Measurements from ENCODE around the gene SPAG8.

Gene SPAG8

GRCh38 chr9:35797311-35798109, 14.6 kb downstream of the SPAG8 start:
- Histone ChIP-seq H3K9ac (ENCODE audit: low read length) (no peak overlapping the region), H3K9me3 (ENCODE audit: control insufficient read depth, low read length) (no peaks in the 10 kb centered on the region), H3K4me3 (ENCODE audit: low read length) (no peak overlapping the region), H3K27me3 (ENCODE audit: control insufficient read depth, insufficient read depth, low read length) (no peaks in the 10 kb centered on the region), H3K36me3 (ENCODE audit: control insufficient read depth, insufficient read depth, low read length) (no peaks in the 10 kb centered on the region), H3K4me1 (ENCODE audit: control insufficient read depth, insufficient read depth, low read length) (no peaks in the 10 kb centered on the region)

- H3K9me3 ChIP-seq (ENCODE audit: control insufficient read depth, low read length): no peaks in the 10 kb centered on the region
- no peak overlapping the region for H3K4me3 ChIP-seq (ENCODE audit: low read length)
- H3K9ac ChIP-seq (ENCODE audit: low read length): no peak overlapping the region
- no peaks in the 10 kb centered on the region for H3K27me3 ChIP-seq (ENCODE audit: control insufficient read depth, insufficient read depth, low read length)
- peaks cover under 1% of the 10 kb centered on the region for H3K4me1 ChIP-seq (ENCODE audit: control insufficient read depth, insufficient read depth, low read length)
- no peaks in the 10 kb centered on the region for H3K36me3 ChIP-seq (ENCODE audit: control insufficient read depth, insufficient read depth, low read length)
Observed at GRCh38 chr9:35795695-35796094, 16.4 kb downstream of the SPAG8 start.

DNA sequence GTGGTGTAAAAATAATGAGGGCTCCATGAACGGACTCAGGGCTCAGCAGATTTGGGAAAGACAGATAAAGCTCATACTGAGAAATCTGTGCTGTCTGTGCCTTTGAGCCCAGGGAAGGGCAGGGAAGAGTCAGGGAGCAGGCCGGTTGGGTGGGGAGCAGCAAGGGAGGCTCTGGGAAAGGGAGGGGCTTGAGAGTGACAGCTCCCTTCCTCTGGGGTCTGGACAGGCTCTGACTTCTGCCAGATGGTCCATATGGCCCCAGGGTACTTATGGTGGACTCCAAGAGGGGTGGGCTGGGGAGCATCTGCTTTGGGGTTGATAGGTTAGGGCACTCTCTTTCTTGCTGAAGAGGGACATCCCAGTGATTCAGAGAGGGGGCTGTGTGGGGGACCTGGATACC, 18.6 kb downstream of the SPAG8 start:
- H3K9me3 ChIP-seq (ENCODE audit: control insufficient read depth, low read length): no peaks in the 10 kb centered on the region
- H3K9ac ChIP-seq (ENCODE audit: low read length): no peak overlapping the region
- no peaks in the 10 kb centered on the region for H3K27me3 ChIP-seq (ENCODE audit: control insufficient read depth, insufficient read depth, low read length)
- no peak overlapping the region for H3K4me3 ChIP-seq (ENCODE audit: low read length)
- peaks cover 5% of the 10 kb centered on the region for H3K4me1 ChIP-seq (ENCODE audit: control insufficient read depth, insufficient read depth, low read length)
- no peaks in the 10 kb centered on the region for H3K36me3 ChIP-seq (ENCODE audit: control insufficient read depth, insufficient read depth, low read length)

DNA sequence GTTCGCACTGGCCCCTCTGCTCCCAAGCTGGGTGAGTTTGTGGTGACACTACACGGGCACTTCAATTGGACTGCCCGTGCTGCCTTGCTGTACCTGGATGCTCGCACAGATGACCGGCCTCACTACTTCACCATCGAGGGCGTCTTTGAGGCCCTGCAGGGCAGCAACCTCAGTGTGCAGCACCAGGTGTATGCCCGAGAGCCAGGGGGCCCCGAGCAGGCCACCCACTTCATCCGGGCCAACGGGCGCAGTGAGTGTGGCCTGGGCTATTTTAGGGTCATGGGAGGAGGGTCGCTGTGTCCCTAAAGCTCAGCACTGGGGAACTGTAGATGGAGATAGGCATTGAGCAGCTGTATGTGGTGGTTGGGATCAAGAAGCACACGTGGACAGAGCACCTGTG, 19.2 kb downstream of the SPAG8 start:
- peaks cover 5% of the 10 kb centered on the region for H3K4me1 ChIP-seq (ENCODE audit: control insufficient read depth, insufficient read depth, low read length)

GRCh38 chr9:35792024-35792813, 19.8 kb downstream of the SPAG8 start:
- no peaks in the 10 kb centered on the region for H3K9me3 ChIP-seq (ENCODE audit: control insufficient read depth, low read length)
- no peaks in the 10 kb centered on the region for H3K27me3 ChIP-seq (ENCODE audit: control insufficient read depth, insufficient read depth, low read length)
- peaks cover 5% of the 10 kb centered on the region for H3K4me1 ChIP-seq (ENCODE audit: control insufficient read depth, insufficient read depth, low read length)
- H3K9ac ChIP-seq (ENCODE audit: low read length): no peak overlapping the region
- H3K36me3 ChIP-seq (ENCODE audit: control insufficient read depth, insufficient read depth, low read length): no peaks in the 10 kb centered on the region
- no peak overlapping the region for H3K4me3 ChIP-seq (ENCODE audit: low read length)

More for the DNA sequence above, 19.2 kb downstream of the SPAG8 start:
- Histone ChIP-seq H3K27me3 (ENCODE audit: control insufficient read depth, insufficient read depth, low read length) (no peaks in the 10 kb centered on the region), H3K9me3 (ENCODE audit: control insufficient read depth, low read length) (no peaks in the 10 kb centered on the region), H3K36me3 (ENCODE audit: control insufficient read depth, insufficient read depth, low read length) (no peaks in the 10 kb centered on the region), H3K9ac (ENCODE audit: low read length) (no peak overlapping the region), H3K4me3 (ENCODE audit: low read length) (no peak overlapping the region)

- Histone ChIP-seq H3K27me3 (ENCODE audit: control insufficient read depth, insufficient read depth, low read length) (no peaks in the 10 kb centered on the region), H3K9ac (ENCODE audit: low read length) (no peak within 1 kb of the TSS), H3K9me3 (ENCODE audit: control insufficient read depth, low read length) (no peaks in the 10 kb centered on the region), H3K4me1 (ENCODE audit: control insufficient read depth, insufficient read depth, low read length) (peaks cover 5% of the 10 kb centered on the region), H3K36me3 (ENCODE audit: control insufficient read depth, insufficient read depth, low read length) (no peaks in the 10 kb centered on the region), H3K4me3 (ENCODE audit: low read length) (no peak within 1 kb of the TSS)
Observed at GRCh38 chr9:35791297-35791921, 20.7 kb downstream of the SPAG8 start, which contains the start of gene NPR2. TSS of gene NPR2 (plus strand) at chr9:35791591. CDS start at chr9:35792409, 818 bp downstream.

- Histone ChIP-seq H3K27me3 (ENCODE audit: control insufficient read depth, insufficient read depth, low read length) (no peaks in the 10 kb centered on the region), H3K9ac (ENCODE audit: low read length) (no peak overlapping the region), H3K4me1 (ENCODE audit: control insufficient read depth, insufficient read depth, low read length) (peaks cover 5% of the 10 kb centered on the region), H3K9me3 (ENCODE audit: control insufficient read depth, low read length) (no peaks in the 10 kb centered on the region), H3K36me3 (ENCODE audit: control insufficient read depth, insufficient read depth, low read length) (no peaks in the 10 kb centered on the region), H3K4me3 (ENCODE audit: low read length) (no peak overlapping the region)
Observed at GRCh38 chr9:35790385-35791296, 21.4 kb downstream of the SPAG8 start.

DNA sequence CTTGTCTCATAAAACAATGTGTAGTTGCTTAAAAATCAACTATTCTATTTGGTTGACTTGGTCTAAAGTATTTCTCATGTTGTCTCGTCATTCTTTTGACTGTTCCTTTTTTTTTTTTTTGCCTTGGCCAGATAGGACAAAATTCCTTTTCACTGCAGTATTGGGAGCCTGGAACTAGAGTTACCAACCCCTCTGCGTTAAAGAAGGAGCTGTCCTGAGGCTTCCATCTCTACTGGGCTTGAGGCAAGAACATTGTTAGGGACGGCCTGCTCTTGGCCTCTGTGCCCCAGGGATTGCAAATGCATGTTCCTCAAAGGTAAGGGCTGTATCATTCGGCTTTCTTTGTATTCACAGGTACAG, 22.1 kb downstream of the SPAG8 start:
- Histone ChIP-seq H3K9ac (ENCODE audit: low read length) (no peak overlapping the region), H3K9me3 (ENCODE audit: control insufficient read depth, low read length) (no peaks in the 10 kb centered on the region), H3K4me1 (ENCODE audit: control insufficient read depth, insufficient read depth, low read length) (peaks cover 5% of the 10 kb centered on the region), H3K27me3 (ENCODE audit: control insufficient read depth, insufficient read depth, low read length) (no peaks in the 10 kb centered on the region), H3K36me3 (ENCODE audit: control insufficient read depth, insufficient read depth, low read length) (no peaks in the 10 kb centered on the region), H3K4me3 (ENCODE audit: low read length) (no peak overlapping the region)

- Histone ChIP-seq H3K4me3 (ENCODE audit: low read length) (no peak overlapping the region), H3K4me1 (ENCODE audit: control insufficient read depth, insufficient read depth, low read length) (peaks cover 5% of the 10 kb centered on the region), H3K9ac (ENCODE audit: low read length) (no peak overlapping the region), H3K36me3 (ENCODE audit: control insufficient read depth, insufficient read depth, low read length) (no peaks in the 10 kb centered on the region), H3K27me3 (ENCODE audit: control insufficient read depth, insufficient read depth, low read length) (no peaks in the 10 kb centered on the region), H3K9me3 (ENCODE audit: control insufficient read depth, low read length) (no peaks in the 10 kb centered on the region)
Observed at GRCh38 chr9:35789541-35789940, 22.5 kb downstream of the SPAG8 start.

DNA sequence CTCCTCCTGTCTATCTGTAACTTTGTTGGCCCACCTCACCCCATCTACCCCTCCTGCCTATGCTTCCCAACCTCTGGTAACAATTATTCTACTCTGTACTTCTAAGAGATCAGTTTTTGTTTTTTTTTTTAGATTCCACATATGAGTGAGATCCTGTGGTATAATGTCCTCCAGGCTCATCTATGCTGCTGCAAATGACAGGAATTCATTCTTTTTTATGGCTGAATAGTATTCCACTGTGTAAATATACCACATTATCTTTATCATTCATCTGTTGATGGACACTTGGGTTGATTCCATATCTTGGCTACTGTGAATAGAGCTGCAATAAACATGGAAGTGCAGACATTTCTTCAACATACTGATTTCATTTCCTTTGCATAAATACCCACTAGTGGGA, 28.6 kb downstream of the SPAG8 start:
- Histone ChIP-seq H3K4me1 (ENCODE audit: control insufficient read depth, insufficient read depth, low read length) (peaks cover 3% of the 10 kb centered on the region), H3K9me3 (ENCODE audit: control insufficient read depth, low read length) (no peaks in the 10 kb centered on the region), H3K9ac (ENCODE audit: low read length) (no peak overlapping the region), H3K4me3 (ENCODE audit: low read length) (no peak overlapping the region), H3K36me3 (ENCODE audit: control insufficient read depth, insufficient read depth, low read length) (no peaks in the 10 kb centered on the region), H3K27me3 (ENCODE audit: control insufficient read depth, insufficient read depth, low read length) (no peaks in the 10 kb centered on the region)

DNA sequence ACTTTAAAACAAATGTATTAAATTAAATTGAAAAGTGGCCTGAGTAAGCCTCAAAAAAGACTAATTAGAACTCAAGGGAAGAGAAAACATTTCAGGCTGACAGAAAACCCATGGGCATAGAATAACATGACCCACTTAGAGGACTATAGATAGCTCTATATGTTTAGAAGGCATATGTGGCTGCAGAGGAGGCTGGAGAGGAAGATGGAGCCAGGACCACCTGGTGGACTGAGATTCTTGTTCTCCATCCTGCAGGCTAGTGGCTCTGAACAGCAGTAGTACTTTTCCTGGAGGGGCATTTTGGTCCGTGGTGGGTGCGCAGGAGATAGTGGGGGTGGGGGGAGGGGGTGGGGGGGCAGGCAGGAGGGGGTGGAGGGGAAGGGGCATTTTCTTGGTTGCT, 31.0 kb downstream of the SPAG8 start:
- Histone ChIP-seq H3K27me3 (ENCODE audit: control insufficient read depth, insufficient read depth, low read length) (no peaks in the 10 kb centered on the region), H3K4me3 (ENCODE audit: low read length) (no peak overlapping the region), H3K9ac (ENCODE audit: low read length) (no peak overlapping the region), H3K4me1 (ENCODE audit: control insufficient read depth, insufficient read depth, low read length) (peaks cover 3% of the 10 kb centered on the region), H3K36me3 (ENCODE audit: control insufficient read depth, insufficient read depth, low read length) (no peaks in the 10 kb centered on the region), H3K9me3 (ENCODE audit: control insufficient read depth, low read length) (no peaks in the 10 kb centered on the region)
